GM19035 (cell line): ENCODE measurements around the gene ANO7.

ENCODE experiments used
- ATAC-seq: cut with Tn5 transposase; IDR thresholded peaks from one replicate; pipeline ENCODE4 v1.9.1; 2021; ENCODE audit not compliant: unreplicated experiment

Gene ANO7

GRCh38 chr2:241225545-241225944, 37.1 kb downstream of the ANO7 start:
- ATAC-seq = no peak

DNA sequence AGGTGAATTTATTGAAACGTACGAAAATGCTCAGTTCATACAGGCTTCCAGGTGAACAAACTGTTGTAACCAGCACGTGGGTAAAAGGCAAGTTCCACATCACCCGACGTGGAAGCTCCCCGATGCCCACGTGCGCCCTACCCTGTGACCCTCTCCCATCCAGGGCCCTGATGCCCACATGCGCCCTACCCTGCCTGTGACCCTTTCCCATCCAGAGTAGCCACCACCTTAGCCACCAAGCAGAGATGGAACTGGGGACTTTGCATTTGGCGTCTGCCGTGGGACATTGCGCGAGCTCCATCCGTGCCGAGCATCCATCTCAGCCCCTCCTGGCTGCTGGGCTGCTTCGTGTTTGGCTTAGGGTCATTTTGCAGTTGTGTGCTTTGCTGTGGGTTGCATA, 37.5 kb downstream of the ANO7 start:
- no peak for ATAC-seq

GRCh38 chr2:241226723-241227572, 38.5 kb downstream of the ANO7 start:
- ATAC-seq = no peak

DNA sequence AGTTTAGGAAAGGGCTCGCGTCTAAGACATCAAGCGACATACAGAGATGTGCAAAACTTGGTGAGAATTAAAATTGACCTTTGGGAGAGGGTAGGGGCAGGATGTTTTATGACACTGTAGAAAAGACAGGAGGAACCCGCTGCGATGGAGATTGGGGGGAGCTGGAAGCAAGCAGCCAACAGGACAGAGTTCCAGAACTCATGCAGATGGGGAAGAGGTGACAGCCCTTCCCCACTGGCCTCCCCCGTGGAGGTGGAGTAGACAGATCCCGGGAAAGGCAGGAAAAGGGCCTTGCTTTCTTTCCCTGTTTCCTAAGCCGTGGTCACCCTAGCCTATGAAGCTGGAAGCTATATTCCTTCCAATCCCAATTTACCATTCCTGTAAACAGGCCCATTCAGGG, 39.1 kb downstream of the ANO7 start:
- ATAC-seq = no peak

DNA sequence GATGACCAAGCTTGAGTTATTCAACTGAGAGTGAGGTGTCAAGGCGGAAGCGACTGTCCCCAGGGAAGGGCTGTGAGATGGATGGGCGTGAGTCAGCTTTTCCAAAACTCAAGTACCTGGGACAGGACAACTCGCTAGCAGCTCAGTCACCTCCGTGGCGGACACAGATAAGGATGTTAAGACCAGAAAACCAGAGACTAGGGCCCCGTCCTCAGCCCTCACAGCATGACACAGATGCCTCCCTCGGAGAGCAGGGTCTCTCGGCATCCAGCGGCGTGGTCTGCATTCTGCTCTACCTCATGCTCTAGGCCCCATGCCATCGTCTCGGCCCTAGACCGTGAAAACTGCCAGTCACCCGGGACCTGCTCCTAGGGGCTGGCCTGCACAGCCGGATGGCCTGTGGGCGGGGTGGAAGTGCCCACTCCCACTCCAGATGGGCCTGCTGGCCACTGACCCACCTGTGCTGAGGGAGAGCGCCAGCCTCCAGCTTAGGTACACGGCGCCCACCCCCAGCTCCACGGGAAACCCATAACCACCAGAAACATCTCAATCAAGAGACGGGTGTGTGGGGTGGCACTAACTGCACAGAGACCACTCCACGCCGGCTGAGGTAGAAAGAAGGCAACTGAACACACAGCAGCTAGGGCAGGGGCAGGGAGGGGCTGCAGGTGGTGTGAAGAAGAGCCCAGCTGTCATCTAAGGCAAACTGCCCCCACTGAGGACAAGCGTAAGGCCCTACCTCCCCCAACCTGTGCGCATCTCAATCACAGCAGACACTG, 39.8 kb downstream of the ANO7 start:
- ATAC-seq = no peak

DNA sequence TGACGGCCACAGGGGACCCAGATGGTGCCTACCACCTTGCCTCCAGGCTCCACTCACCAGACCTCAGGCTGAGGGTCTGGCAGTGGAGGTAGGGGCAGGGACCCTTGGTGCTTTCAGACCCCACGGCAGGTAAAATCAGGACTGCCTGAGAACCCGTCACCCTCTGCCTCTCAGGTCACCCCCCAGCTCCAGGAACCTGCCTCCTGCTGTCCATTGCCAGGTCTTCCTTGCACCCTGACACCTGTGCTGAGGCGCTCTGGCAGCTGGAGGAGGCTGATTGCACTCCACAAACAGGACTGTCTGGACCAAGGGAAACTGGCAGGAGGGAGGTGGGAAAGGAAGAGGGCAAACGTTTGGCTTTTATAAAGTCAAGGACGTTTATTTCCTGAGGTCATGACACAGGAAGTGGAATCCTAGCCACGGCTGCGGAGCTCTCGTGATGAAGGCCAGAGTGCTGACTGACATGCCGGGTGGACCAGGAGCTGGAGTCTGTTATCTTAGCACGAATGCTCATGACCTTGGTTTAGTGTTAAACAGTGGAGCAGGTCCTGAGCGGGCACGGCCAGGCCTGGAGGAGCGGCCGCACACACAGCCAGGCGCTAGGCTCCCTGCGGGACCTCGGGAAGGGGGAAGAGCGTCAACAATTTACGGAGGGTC, 40.5 kb downstream of the ANO7 start:
- no peak for ATAC-seq

DNA sequence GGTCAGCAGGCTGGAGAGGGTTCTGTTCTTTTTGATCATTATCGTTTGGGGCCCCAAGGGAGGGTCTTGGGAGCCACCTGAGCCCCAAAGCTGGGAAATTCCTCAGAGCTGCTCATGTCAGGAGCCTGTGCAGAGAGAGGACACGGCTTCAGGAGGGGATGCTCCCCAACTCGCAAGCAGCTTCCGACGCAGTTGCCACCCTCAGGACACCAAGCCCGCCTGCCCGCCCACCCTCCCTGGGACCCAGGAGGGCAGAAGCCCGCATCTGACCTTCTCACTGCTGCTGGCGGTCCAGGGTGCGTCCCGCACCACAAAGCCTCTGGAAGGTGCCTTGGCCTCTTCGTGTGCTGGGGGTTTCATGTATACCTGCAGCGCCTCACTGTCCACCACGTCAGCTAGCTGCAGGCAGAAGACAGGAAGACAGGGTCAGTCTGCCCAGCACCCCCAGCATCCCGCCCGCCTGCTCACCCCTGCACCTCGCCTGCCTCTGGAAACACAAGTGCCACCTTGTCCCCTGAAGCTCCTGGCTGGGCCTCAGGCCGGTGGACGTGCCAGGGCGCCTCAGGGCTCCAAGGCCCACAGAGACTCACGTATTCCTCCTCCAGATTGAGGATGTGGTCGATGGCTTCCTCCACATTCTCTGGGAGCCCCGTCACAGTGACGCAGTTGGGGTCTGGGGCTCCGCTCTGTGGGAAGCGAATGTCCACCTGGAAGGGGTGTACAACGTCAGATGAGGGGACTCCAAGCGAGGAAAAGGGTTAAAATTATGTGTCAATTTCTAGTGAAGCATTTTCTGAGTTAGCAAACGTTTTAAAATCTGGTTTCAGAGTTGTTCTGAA, 41.3 kb downstream of the ANO7 start:
- no peak for ATAC-seq

DNA sequence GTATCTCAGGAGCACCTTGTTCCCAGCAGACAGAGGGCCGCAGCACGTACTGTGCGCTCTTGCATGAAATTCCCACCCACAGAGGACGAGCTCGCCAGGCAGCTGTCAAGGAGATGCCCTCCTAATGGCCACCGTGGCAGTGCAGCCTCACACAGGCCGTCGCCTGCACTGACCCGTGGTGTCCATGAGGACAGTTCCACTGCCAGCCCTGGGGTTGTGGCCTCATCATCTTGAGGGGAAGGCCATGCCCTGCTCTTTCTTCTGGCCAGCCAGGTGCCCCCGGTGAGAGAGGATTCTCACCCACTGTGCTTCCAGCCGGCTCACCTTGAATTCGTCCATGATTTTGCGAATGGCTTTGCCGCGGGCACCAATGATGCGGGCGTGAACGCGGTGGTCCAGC, 42.0 kb downstream of the ANO7 start:
- no peak for ATAC-seq

- no peak for ATAC-seq
Measured at GRCh38 chr2:241232736-241233575, 44.5 kb downstream of the ANO7 start.

- ATAC-seq = no peak
Measured at GRCh38 chr2:241234066-241234790, 45.8 kb downstream of the ANO7 start.

DNA sequence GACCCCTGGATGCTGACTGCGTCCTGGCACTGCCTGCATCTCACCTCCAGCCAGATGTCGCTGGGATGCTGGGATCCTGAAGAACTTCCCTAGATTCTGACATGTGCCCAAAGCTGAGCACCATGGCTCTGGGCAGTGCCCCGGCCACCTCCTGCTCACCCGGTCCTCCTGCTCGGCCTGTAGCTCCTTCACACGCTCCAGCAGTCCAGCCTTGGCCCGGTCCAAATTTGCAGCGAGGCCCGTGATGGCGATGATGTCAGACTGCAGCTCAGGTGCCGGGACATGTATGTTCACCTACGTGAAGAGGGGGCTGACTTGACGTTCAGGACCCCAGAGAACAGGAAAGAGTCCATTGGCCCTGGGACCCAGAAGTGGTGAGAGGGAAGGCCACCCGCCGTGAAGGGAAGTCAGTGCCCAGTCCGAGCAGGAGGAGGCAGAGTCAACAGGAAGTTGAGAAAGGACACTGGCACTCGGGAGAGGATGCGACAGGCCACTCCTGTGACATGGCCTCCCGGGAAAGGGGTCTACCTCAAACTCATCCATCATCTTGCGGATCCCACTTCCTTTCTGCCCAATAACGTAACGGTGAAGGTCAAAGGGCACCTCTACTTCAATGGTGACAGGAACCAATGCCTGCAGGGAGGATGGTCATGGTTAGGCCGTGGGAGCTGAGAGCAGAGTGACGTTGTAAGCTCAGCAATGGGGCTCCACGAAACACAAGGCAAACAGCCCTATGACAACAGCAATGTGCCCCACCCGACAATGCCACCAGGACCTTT, 46.7 kb downstream of the ANO7 start:
- ATAC-seq = no peak

GRCh38 chr2:241235859-241236593, 47.5 kb downstream of the ANO7 start:
- ATAC-seq = no peak

- no peak for ATAC-seq
Measured at GRCh38 chr2:241237047-241237446, 48.6 kb downstream of the ANO7 start.

- ATAC-seq = no peak
Measured at GRCh38 chr2:241237949-241238371, 49.5 kb downstream of the ANO7 start.

DNA sequence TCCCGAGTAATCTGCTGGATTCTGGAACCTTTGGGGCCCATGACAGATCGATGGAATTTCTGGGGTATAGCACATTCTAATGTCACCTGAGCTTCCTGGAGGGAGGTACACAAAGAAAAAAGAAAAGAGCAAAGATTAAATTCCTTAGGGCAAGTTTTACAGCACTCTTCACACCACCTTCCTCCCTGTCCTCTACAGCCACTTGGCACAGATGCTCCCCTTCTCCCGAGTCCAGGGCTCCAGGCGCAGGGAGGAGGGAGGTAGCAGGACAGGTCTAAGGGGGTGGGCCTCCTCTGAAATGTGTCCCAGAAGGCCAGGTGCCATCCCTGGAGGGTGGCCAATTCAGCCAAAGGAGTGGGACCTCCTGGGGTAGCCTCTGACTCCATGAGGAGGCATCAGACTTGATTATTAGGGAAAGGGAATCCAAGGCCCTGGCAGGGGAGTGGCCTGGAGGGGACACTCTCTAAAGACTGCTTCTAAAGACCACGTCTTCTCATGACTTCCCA, 50.3 kb downstream of the ANO7 start:
- ATAC-seq = no peak

DNA sequence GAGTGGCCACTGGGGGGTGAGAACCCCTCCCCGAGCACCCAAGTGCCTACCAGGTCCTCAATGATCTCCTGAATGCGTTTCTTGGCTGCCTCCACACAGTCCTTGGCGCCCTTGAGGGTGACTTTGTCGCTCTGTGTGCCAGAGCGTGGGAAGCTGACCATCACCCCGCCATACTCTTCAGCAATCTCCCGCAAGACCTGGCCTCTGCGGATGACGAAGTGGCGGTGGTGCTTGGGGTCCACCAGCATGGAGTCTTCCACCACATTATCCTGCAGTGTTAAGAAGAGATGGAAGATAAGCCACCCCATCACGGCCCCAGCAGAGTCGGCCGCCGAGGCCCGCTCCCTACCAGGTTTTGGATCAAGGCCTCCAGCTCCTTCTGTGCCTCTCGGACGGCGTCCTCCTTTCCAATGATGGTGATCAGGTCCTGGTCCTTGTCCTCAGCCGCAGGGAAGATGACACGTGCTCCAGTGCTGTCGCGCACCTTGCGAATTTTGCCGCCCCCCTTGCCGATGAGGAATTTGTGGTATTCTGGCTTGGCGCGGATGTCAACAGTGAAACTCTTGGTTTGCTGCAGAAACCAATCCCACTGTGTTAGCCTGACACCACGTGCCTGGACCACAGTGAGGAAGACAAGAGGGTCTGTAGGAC, 51.2 kb downstream of the ANO7 start:
- no peak for ATAC-seq

DNA sequence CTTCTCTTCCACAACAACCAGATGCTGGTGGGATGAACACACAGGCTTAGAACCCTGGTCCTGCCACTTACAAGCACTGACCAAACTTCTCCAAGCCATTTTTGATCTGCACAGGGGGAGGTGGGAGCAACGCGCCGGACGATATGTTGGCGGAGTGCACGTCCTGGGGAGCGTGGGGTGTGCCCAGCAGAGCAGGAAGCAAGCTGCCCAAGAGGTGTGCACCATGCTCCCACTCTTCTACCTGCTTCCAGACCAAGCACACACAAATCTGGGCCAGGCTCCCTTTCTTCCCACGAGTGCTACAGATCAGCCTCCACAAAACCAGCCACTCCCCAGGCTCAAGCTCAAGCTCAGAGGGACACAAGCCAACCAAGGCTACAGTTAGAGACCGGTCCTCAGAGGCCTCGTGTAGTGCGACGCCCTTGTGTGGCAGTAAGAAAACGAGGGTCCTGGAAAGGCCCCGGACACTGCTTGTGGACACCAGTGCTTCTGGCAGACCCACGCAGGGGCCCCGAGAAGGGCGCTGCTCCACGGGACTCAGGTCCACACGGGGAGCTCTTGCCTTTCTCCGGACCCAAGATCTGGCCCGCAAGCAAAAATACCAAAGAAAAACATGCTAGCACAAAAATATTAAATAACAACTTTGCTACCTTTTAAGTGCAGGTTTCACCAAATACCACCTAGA, 52.0 kb downstream of the ANO7 start:
- no peak for ATAC-seq
